ENCODE measurements around the gene DNM2.
"Not testable (repeated sequence)": the region's sequence is repeated elsewhere in the genome, so short reads cannot be mapped to it uniquely, and the experiment has no call there.

DNM2 gene

GRCh38 chr19:10717356-10718204 lies at the start of gene DNM2:
TSS of gene DNM2 (plus strand) at chr19:10718079. CDS start at chr19:10718243, 164 bp downstream.
- Histone ChIP-seq H2AFZ (ENCODE audit: low read depth, low read length) (peak within 1 kb of the TSS; percentile 75), H3K9me3 (ENCODE audit: insufficient read depth, low read length) (no peaks in the 10 kb centered on the region), H3K27me3 (ENCODE audit: low read depth, low read length) (no peaks in the 10 kb centered on the region), H3K27ac (ENCODE audit: low read length) (peak within 1 kb of the TSS; percentile 47), H3K4me2 (ENCODE audit: low read length) (peak within 1 kb of the TSS; percentile 91), H3K9ac (ENCODE audit: low read length) (peak within 1 kb of the TSS; percentile 83), H3K4me1 (ENCODE audit: low read length) (peaks cover 11% of the 10 kb centered on the region), H3K4me3 (ENCODE audit: low read length) (peak within 1 kb of the TSS; percentile 82), H3K36me3 (replicated peaks; ENCODE audit: low read depth, low read length) (peaks cover 22% of the 10 kb centered on the region), H3K79me2 (ENCODE audit: low read length) (peaks cover 46% of the 10 kb centered on the region), H4K20me1 (ENCODE audit: insufficient read depth, low read length) (peaks cover 29% of the 10 kb centered on the region)
- TF ChIP-seq EZH2phosphoT487 (IDR thresholded peaks at IDR 0.05; ENCODE audit: low read depth) = no peak
- peak; percentile 92 for TF ChIP-seq CTCF (IDR thresholded peaks at IDR 0.05; ENCODE audit: low read depth, low read length)

DNA sequence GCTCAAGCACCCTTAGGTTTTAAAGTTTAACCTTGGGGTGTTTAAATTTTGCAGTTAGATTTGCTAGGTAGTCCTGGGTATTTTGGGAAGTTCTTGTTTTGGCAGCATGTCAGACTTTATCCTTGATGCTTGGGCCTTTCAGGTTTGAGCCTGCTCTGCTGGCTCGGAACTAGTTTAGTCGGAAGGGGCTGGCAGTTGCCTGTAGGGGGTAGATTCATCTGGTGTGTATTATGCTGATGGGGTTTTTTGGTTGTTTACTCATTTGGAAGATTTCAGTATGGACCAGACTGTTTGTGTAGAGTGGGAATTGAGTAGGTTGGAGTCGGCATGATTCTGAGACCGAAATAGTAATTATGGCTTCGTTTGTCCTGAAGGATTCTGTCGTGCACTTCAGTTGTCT lies 48.6 kb upstream of the DNM2 start:
- Histone ChIP-seq H3K36me3 (replicated peaks; ENCODE audit: low read depth, low read length) (peaks cover 55% of the 10 kb centered on the region), H3K27me3 (ENCODE audit: low read depth, low read length) (no peaks in the 10 kb centered on the region), H3K9ac (ENCODE audit: low read length) (no peak overlapping the region), H3K4me1 (ENCODE audit: low read length) (no peaks in the 10 kb centered on the region), H4K20me1 (ENCODE audit: insufficient read depth, low read length) (peaks cover 91% of the 10 kb centered on the region), H3K4me3 (ENCODE audit: low read length) (no peak overlapping the region), H3K4me2 (ENCODE audit: low read length) (no peak overlapping the region), H2AFZ (ENCODE audit: low read depth, low read length) (no peak overlapping the region), H3K27ac (ENCODE audit: low read length) (no peak overlapping the region), H3K79me2 (ENCODE audit: low read length) (peaks cover 99% of the 10 kb centered on the region), H3K9me3 (ENCODE audit: insufficient read depth, low read length) (no peaks in the 10 kb centered on the region)
- no peak for TF ChIP-seq EZH2phosphoT487 (IDR thresholded peaks at IDR 0.05; ENCODE audit: low read depth)
- TF ChIP-seq CTCF (IDR thresholded peaks at IDR 0.05; ENCODE audit: low read depth, low read length) = no peak

DNA sequence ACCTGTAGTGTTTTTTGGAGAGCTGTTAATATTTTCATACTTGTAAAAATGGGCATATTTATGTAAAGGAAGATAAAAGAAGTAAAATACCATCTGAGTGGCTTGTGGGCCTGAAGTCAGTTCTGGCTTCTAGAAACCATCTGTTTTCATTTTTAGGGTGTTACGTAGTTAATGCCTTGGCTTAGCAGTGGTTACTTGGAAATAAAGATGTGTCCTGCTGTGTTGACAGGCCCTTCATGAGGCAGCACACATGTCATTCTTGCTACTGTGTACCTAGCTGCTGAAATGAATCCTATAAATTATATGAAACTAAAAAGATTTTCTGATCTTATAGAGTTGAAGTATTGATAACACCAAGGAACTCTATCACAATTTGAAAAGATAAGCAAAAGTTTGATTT lies 47.7 kb upstream of the DNM2 start:
- H3K4me2 ChIP-seq (ENCODE audit: low read length) = no peak overlapping the region
- H3K27ac ChIP-seq (ENCODE audit: low read length) = no peak overlapping the region
- H3K36me3 ChIP-seq (replicated peaks; ENCODE audit: low read depth, low read length) = peaks cover 61% of the 10 kb centered on the region
- TF ChIP-seq EZH2phosphoT487 (IDR thresholded peaks at IDR 0.05; ENCODE audit: low read depth) (no peak), CTCF (IDR thresholded peaks at IDR 0.05; ENCODE audit: low read depth, low read length) (no peak)
- no peaks in the 10 kb centered on the region for H3K9me3 ChIP-seq (ENCODE audit: insufficient read depth, low read length)
- no peaks in the 10 kb centered on the region for H3K27me3 ChIP-seq (ENCODE audit: low read depth, low read length)
- H2AFZ ChIP-seq (ENCODE audit: low read depth, low read length) = no peak overlapping the region
- H4K20me1 ChIP-seq (ENCODE audit: insufficient read depth, low read length) = peaks cover 88% of the 10 kb centered on the region
- no peak overlapping the region for H3K9ac ChIP-seq (ENCODE audit: low read length)
- H3K4me1 ChIP-seq (ENCODE audit: low read length) = no peaks in the 10 kb centered on the region
- peaks cover 99% of the 10 kb centered on the region for H3K79me2 ChIP-seq (ENCODE audit: low read length)
- no peak overlapping the region for H3K4me3 ChIP-seq (ENCODE audit: low read length)

DNA sequence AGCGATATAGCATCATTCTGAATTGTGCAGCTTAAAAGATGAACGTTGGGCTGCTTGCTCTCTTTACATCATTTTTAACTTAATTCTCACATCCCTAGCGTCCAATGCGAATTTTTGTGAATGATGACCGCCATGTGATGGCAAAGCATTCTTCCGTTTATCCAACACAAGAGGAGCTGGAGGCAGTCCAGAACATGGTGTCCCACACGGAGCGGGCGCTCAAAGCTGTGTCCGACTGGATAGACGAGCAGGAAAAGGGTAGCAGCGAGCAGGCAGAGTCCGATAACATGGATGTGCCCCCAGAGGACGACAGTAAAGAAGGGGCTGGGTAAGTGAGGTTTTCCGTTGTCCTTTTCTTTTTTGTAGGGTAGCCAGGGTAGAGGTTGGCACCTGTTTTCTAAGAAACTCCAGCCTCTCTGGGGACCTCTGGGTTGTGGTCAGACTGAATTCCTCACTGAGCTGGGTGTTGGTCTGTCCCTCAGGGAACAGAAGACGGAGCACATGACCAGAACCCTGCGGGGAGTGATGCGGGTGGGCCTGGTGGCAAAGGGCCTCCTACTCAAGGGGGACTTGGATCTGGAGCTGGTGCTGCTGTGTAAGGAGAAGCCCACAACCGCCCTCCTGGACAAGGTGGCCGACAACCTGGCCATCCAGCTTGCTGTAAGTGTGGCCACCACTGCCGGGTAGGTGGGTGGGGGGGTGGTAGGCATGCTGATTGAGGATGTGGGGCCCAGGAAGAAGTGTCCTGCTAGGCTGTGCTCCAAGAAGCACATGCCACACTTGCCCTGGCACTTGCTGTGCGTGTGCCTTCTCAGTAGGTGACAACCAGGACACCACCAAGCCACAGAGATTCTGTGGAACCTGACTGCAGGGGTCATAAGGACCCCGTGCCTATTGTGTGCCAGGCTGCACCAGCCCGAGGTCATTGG lies 46.7 kb upstream of the DNM2 start:
- Histone ChIP-seq H3K36me3 (replicated peaks; ENCODE audit: low read depth, low read length) (peaks cover 64% of the 10 kb centered on the region), H3K27ac (ENCODE audit: low read length) (no peak overlapping the region), H3K9me3 (ENCODE audit: insufficient read depth, low read length) (no peaks in the 10 kb centered on the region), H2AFZ (ENCODE audit: low read depth, low read length) (no peak overlapping the region), H4K20me1 (ENCODE audit: insufficient read depth, low read length) (peaks cover 83% of the 10 kb centered on the region), H3K4me3 (ENCODE audit: low read length) (no peak overlapping the region), H3K27me3 (ENCODE audit: low read depth, low read length) (no peaks in the 10 kb centered on the region), H3K4me1 (ENCODE audit: low read length) (no peaks in the 10 kb centered on the region), H3K9ac (ENCODE audit: low read length) (no peak overlapping the region), H3K79me2 (ENCODE audit: low read length) (peaks cover 99% of the 10 kb centered on the region), H3K4me2 (ENCODE audit: low read length) (no peak overlapping the region)
- TF ChIP-seq EZH2phosphoT487 (IDR thresholded peaks at IDR 0.05; ENCODE audit: low read depth) (no peak), CTCF (IDR thresholded peaks at IDR 0.05; ENCODE audit: low read depth, low read length) (no peak)

- H3K36me3 ChIP-seq (replicated peaks; ENCODE audit: low read depth, low read length) = peaks cover 59% of the 10 kb centered on the region
- not testable (repeated sequence) for H3K9ac ChIP-seq (ENCODE audit: low read length); H3K4me3 ChIP-seq (ENCODE audit: low read length); H3K9me3 ChIP-seq (ENCODE audit: insufficient read depth, low read length); H3K4me2 ChIP-seq (ENCODE audit: low read length); H2AFZ ChIP-seq (ENCODE audit: low read depth, low read length); H3K27ac ChIP-seq (ENCODE audit: low read length); H3K27me3 ChIP-seq (ENCODE audit: low read depth, low read length); H3K4me1 ChIP-seq (ENCODE audit: low read length)
- peaks cover 78% of the 10 kb centered on the region for H4K20me1 ChIP-seq (ENCODE audit: insufficient read depth, low read length)
- H3K79me2 ChIP-seq (ENCODE audit: low read length) = peaks cover 94% of the 10 kb centered on the region
Observed at GRCh38 chr19:10671922-10672321, 46.0 kb upstream of the DNM2 start.

Measured in OCI-LY3 (cell line).